SKM-1 treated with dmso at 0.1 percent for 144 hours (cell line): Measurements from ENCODE around the gene S100PBP.
"Not testable (repeated sequence)": the region's sequence is repeated elsewhere in the genome, so short reads cannot be mapped to it uniquely, and the experiment has no call there.

Experiments used
- DNase-seq: peaks from one replicate; lab custom pipeline; 2025; ENCODE audit not compliant: unreplicated experiment; lab: John Stamatoyannopoulos, UW

Gene S100PBP

DNA sequence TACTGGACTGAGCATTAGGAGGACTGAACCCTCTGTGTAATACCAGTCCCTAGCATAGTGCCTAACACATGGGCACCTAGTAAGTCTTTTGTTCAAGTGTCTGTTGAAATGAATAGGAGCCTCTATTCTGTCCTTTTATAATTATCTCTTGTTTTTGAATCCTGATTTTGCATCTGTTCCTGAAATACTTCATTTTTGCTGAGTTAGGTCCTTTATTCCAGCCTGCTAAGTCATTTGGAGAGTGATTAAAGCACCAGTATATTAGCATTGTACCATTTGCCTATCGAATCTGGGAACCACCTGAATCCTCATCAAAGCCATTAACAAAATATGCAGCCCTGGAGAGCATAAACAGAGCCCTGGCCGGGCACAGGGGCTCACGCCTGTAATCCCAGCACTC lies 32.6 kb upstream of the S100PBP start:
- no peak for DNase-seq

DNA sequence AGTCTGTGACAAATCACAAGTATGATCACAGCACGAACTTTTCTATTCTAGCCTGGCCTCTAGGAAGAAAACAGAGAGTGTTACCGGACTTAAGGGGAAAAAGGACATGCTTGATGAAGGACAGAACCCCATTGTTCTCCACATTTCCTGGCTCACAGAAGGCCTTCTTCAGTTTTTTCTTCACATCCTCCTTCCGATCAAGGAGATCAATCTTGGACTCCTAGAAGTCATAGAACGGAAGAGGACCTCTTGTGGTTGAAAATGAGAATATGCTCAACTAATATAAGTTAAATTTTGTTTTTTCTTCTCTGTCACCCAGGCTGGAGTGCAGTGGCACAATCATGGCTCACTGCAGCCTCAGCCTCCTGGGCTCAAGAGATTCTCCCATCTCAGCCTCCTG lies 30.6 kb upstream of the S100PBP start:
- DNase-seq: no peak

DNA sequence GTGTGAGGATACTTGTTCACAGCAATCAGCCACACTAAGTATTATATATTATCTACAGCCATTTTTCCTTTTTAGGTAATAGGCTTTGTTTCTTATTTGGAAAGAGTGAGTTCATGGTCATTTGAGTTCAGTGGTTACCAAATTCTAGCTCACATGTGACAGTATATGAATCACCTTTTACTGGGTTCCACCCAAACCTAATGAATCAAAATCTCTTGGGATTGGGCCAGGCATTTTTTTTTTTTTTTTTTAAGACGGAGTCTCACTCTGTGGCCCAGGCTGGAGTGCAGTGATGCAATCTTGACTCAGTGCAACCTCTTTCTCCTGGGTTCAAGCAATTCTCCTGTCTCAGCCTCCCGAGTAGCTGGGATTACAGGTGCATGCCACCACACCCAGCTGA lies 28.1 kb upstream of the S100PBP start:
- not testable (repeated sequence) for DNase-seq

DNA sequence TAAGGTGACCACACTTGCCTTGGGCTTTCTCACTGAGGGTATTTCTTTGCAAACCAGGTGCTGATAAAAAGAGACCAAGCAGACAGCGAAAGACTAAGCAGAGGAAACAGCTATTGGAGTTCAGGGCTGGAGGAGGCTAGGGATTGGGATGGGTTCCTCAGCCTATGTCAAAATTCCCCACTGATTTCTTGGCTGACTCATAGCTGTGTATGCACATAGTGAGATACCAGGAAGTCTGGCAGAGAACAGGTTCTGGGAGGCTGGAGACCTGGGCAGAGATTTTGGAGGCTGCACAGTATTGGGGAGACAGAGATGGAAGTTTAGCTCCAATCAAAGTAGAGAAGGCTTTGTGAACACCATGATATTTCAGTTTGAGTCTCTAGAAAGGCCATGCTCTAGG lies 25.6 kb upstream of the S100PBP start:
- DNase-seq: no peak

DNA sequence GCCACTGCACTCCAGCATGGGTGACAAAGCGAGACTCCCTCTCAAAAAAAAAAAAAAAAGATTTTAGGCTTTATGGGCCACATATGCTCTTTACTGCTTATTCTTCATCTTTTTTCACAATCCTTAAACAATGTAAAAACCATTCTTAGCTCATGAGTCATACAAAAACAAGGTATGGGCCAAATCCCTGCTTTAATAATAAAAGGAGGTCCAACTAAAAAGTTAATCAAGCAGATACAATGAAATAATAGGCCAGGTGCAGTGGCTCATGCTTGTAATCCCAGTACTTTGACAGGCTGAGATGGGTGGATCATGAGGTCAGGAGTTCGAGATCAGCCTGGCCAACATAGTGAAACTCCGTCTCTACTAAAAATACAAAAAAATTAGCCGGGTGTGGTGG lies 21.7 kb upstream of the S100PBP start:
- not testable (repeated sequence) for DNase-seq

DNA sequence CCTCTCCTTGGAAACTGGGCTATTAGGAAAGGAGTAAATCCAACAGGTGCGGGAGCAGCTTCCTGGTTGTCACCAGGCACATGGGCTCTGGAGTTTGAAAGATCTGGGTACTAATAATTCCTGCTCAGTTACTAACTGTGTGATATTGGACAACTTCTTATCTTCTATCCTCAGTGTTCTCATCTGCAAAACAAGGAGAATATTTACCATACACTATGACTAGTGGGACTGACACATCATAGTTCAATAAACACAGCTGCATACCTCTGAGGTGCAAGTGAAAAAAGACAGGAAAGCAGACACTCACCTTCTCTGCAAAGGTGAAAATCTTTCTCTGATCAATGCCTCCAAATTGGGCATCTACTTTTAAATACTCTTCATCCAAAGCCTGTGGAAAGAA lies 20.0 kb upstream of the S100PBP start:
- no peak for DNase-seq

DNA sequence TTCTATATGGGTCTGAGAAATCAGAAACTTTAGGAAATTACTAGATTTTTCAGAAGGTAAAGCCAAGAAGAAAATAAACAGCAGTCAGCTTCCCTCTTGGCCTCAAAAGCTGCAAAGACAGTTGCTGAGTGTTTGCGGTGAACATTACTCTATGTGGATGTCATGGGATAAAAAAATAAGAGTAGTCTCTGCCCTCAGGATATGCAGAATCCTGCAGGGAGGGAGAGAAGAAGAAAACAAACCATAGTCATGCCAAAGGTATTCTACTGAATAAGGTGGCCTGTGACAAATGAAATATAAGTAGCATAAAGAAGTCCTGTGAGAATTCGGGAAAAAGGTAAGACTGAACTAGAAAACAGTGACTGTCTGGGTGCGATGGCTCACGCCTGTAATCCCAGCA lies 19.3 kb upstream of the S100PBP start:
- no peak for DNase-seq

DNA sequence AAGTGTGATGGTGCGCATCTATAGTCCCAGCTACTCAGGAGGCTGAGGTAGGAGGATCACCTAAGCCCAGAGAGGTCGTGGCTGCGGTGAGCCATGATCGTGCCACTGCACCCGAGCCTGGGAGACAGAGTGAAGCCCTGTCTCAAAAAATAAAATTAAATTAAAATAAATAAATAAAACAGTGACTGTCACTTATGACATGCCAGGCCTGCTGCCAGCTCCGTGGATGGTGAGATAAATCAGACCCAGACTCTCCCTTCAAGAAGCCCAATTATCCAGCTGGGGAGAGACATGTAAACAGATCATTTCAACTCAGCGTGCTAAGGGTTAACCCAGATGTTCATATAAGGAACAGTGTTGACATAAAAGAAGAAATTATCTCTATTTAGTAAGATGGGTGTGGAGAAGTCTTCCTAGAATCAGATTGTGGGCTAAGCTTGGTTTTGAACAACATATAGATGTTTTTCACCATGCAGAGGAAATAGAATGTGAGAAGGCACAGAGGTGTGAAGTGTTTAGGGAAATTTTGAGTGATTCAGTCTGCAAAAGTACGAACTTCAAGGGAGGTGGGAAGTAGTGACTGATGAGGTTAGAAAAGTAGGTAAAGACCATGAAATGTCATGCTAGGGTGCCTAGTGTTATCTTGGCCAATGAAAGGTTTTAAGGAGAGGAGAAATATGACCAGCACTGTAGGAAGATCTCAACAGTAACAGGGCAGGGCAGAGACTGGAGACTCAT lies 18.6 kb upstream of the S100PBP start:
- DNase-seq: no peak

DNA sequence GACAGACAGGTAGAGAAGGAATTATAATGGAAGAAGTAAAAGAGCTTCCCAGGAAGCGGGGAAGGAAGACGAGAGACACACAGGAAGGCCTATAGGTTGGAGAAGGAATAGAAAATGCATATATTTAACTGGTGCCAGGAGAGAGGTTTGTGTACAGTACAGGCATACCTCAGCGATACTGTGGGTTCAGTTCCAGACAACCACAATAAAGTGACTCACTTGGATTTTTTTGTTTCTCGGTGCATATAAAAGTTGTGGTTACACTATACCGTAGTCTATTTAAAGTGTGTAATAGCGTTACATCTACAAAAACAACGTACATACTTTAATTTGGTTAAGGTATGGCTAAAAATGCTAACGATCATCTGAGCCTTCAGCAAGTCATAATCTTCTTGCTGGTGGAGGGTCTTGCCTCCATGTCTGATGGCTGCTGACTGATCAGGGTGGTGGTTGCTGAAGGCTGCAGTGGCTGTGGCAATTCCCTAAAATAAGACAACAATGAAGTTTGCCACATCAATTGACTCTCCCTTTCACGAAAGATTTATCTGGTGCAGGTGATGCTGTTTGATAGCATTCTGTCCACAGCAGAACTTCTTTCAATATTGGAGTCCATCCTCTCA lies 16.2 kb upstream of the S100PBP start:
- no peak for DNase-seq

DNA sequence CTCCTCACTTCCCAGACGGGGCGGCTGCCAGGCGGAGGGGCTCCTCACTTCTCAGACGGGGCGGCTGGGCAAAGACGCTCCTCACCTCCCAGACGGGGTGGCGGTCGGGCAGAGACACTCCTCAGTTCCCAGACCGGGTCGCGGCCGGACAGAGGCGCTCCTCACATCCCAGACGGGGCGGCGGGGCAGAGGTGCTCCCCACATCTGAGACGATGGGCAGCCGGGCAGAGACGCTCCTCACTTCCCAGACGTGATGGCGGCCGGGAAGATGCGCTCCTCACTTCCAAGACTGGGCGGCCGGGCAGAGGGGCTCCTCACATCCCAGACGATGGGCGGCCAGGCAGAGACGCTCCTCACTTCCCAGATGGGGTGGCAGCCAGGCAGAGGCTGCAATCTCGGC lies 13.0 kb upstream of the S100PBP start:
- not testable (repeated sequence) for DNase-seq

DNA sequence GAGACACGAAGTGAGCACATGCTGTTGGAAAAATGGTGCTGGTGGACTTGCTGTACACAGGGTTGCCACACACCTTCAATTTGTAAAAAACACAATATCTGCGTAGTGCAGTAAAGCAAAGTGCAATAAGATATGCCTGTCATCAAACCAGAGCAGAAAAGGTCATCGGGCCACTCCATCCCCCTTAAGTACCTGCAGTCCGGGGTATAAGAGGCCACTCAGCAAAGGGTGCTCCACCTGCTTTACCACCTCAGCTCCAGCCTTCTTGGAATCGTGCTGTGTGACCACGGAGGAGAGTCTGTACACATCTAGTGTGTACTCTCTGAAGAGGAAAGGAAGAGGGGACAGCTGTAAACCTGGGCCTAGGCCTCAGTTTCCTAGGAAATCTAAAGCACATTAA lies 11.2 kb upstream of the S100PBP start:
- no peak for DNase-seq

DNA sequence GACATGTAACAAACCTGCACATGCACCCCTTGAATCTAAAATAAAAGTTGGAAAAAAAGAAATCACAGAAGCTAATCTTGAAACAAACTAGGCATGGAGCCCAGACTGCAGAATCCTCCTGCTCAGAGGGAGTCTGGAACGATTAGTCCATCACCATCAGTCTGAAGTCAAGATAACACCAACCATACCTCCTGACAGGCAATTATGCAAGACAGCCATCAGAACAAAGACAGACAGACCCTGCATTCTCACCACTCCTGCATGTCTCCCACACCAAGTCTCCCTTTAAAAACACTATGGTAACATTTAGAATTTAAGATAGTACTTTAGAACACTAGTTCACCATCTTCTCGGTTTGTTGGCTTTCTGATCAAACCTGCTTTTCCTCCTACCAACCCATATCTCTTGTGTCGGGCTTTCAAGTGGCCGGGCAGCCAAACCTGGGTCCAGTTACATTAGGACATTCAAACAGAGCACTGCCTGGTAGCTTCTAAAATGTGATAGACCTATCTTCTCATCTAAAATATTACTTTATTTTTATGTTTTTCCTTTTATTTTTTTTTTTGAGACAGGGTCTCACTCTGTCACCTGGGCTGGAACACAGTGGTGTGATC lies 10.4 kb upstream of the S100PBP start:
- DNase-seq: no peak

DNA sequence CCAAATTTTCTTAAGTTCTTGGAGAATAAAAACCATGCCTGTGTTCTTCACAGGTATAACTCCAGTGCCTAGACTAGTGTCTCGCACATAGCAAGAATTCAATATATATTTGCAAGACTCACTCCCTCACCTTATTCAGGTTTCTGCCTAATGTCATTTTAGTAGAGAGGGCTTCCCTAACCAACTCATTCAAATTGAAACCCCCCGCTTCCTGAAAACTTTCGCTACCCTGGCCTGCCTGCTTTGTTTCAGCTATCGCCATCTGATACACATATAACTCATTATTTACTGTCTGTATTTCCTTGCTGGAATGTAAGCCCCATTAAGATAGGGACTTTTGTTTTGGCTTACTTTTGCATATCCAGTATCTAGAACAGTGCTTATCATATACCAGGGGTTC lies 8.9 kb upstream of the S100PBP start:
- DNase-seq: no peak

DNA sequence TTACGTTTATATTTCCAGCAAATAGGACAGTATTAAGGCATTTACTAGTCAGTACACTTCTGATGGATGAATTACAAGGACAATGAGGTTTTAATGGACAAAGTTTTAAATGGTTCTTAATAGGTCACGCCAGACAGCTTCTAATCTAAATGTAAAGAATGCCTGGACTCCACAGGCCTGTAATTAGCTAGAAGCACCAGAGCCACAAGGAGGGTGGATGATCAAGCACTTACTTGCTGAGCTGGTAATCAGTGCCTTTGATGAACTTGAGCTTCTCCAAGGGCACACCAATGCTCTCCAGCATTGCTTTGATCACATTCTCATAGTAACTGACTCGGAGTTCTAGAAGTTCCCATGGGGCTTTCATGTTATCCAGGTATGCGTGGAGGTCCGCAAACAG lies 7.1 kb upstream of the S100PBP start:
- no peak for DNase-seq

DNA sequence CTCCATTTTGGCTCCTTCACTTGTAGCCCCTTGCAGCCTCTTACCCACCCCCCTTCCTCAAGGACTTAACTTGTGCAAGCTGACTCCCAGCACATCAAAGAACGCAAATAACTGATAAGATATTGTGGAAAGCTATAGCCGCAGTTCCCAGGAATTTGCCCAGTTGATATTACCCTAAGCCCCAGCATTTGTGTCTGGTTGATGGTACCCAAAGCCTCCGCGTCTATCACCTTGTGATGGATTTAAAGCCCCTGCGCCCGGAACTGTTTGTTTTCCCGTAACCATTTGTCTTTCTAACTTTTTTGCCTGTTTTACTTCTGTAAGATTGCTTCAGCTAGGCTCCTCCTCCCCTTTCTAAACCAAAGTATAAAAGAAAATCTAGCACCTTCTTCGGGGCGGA lies 6.2 kb upstream of the S100PBP start:
- DNase-seq: no peak

DNA sequence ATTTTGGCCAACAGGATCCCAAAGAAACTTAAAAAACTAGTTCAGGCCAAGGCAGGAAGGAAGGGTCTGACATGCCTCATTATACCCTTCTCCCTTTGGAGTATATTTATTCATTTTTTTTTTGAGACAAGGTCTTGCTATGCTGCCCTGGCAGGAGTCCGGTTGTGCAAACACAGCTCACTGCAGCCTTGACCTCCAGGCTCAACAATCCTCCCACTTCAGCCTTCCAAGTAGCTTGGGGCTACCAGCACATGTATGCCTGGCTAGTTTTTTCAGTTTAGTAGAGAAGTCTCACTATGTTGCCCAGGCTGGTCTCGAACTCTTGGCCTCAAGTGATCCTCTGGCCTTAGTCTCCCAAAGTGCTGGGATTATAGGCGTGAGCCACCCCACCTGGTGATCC lies 5.5 kb upstream of the S100PBP start:
- DNase-seq: no peak

DNA sequence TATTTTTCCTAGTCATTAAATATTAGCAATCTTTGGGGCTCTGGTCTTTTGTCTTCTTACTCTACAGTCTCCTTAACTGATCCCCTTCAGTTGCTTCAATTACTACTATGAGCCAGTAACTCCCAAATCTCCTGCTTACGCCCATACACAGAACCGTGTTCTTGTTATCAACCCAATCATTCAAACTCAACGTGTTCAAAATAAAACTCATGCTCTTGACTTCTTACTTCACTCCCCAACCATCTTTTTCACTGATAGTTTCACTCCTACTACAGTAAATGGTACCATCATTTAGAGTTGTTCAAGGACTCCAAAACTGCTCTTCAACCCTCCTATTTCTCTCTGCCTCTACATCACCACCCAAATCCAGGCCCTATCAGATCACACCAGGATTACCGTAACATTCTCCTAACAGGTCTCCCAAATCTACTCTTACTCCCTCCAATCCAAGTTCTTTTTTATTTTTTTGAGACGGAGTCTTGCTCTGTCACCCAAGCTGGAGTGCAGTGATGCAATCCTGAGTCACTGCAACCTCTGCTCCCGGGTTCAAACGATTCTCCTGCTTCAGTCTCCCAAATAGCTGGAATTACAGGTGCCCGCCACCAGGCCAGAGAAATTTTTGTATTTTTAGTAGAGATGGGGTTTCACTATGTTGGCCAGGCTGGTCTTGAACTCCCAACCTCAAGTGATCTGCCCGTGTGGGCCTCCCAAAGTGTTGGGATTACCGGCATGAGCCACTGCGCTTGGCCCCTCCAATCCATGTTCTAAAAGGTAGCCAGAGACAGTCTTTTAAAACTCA lies 3.3 kb upstream of the S100PBP start:
- DNase-seq: no peak

DNA sequence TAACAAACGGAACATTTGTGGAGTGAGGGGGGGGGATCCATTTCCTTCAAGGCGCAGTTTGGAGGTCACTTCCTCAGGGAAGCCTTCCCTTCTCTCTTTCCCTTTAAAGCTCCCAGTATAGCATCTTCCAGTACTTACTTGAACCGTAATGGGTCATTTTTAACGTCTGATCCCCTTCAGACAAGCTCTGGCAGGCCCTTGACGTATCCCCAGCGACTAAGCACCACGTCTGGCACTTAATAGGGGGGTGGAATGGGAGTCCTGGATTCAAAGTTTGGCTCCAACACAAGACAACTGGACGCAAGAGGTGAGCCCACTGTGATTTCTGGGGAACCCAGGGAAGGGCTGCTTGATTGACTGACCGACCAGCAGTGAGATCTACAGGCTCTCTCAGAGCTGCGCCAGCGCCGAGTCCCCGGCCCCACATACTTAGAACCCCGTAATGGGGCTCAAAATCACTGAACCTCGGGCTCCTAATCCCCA lies 736 bp upstream of the S100PBP start:
- peak; percentile 17 for DNase-seq

DNA sequence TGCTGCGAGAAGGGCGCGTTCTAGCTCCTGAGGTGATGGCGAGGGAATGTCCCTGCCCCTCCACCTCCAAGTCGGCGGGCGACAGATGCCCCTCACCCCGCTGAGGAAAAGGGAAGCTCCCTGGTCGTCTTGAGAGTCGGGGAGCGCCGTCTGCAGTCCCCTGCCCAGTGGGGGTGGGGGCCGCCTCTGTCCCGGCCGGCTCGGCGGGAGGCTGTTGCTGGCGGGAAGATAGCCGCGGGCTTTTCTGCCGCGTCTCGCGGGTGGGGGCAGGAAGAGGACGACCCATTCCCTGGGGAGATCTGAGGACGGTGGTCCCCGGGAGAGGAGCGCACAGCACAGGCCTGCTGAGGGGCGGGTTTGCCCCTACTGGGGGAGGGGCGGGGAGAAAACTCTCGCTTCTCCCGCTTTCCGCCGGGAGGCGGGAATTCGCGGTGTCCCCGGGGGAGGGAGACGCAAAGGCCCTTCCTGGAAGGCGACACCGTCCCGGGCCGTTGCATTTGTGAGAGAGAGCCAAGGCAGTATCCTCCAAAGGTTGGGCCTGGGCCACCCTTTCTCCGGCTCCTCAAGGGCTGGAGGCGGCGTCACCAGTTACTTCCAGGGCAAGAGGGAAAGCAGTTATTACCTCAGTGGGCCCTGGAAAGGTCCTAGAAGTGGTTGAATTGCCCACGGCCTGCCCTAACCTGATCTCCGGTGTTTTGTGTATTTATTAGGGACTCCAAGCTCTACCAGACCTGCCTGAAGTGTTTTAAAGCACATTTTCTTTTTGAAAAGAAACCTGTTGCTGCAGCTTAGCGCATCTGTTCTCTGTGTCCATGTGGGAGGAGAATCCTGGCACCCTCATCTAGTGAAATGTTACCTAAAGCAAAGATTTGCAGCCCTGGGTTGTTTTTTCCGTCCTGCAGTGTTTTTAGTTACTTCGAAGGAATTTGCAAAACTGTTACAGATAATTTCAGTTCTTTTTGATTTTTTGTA lies 648 bp downstream of the S100PBP start:
- peak; percentile 48 for DNase-seq

DNA sequence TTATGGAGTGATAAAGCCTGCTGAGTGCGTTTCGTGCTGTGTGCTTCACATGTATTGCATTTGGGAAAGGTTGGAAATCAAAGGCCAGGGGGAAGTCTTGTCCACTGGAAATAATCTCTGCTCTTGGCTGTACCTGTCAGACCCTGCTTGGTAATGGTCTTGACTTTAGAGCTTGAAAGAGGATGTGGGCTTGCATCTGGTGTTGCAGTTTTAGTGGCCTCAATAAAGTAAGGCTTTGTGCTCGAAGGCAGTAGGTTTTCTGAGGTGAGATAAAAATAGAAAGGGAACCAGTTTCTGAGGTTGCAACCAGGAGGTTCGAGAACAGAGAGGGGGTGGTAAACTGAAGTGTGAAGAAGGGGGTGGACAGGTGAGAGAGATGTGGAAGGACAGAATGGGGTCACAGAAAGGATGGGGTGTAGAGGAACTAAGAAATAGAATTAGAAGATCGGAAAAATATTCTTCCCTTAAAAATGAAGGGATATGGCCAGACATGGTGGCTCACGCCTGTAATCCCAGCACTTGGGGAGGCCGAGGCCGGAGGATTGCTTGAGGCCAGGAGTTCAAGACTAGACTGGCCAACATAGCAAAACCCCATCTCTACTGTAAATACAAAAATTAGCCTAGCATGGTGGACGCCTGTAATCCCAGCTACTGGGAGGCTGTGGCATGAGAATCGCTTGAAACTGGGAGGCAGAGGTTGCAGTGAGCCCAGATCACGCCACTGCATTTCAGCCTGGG lies 1.5 kb downstream of the S100PBP start:
- peak; percentile 62 for DNase-seq
